HUES48 (cell line): ENCODE measurements around the gene CTSE.
"Not testable (repeated sequence)": the region's sequence is repeated elsewhere in the genome, so short reads cannot be mapped to it uniquely, and the experiment has no call there.

ENCODE experiments used
- H3K27ac ChIP-seq: one replicate; pipeline ENCODE4 v1.7.0; 2013; ENCODE audit warnings: low read depth, low read length, inconsistent platforms
- H3K27me3 ChIP-seq: 2 replicates; pipeline ENCODE4 v1.6.1; 2013; ENCODE audit warnings: mild to moderate bottlenecking, low read length; ENCODE audit not compliant: control insufficient read depth, insufficient read depth
- H3K36me3 ChIP-seq: 2 replicates; pipeline ENCODE4 v1.6.1; 2013; ENCODE audit warnings: low read length; ENCODE audit not compliant: control insufficient read depth, insufficient read depth
- H3K4me1 ChIP-seq: 2 replicates; pipeline ENCODE4 v1.6.1; 2013; ENCODE audit warnings: mild to moderate bottlenecking, low read length; ENCODE audit not compliant: control insufficient read depth, insufficient read depth
- H3K4me3 ChIP-seq: 2 replicates; pipeline ENCODE4 v1.5.1; 2013; ENCODE audit warnings: mild to moderate bottlenecking, low read depth, low read length
- H3K9ac ChIP-seq: 2 replicates; pipeline ENCODE4 v1.6.1; 2013; ENCODE audit warnings: mild to moderate bottlenecking, low read depth, low read length, moderate library complexity
- H3K9me3 ChIP-seq: 2 replicates; pipeline ENCODE4 v1.6.1; 2013; ENCODE audit warnings: low read length; ENCODE audit not compliant: control insufficient read depth, insufficient read depth

Gene CTSE

GRCh38 chr1:206002160-206002559 is 21.5 kb downstream of the CTSE start:
- Histone ChIP-seq H3K4me1 (peaks cover 9% of the 10 kb centered on the region; the same call in 1 of the 2 replicates), H3K36me3 (no peaks in the 10 kb centered on the region), H3K9ac (no peak overlapping the region), H3K9me3 (no peaks in the 10 kb centered on the region), H3K27ac (no peak overlapping the region), H3K4me3 (no peak overlapping the region), H3K27me3 (peaks cover 7% of the 10 kb centered on the region)

GRCh38 chr1:206001476-206001888 is 22.2 kb downstream of the CTSE start:
- H3K27ac ChIP-seq = peak overlapping the region; percentile 73
- H3K4me3 ChIP-seq = no peak overlapping the region
- H3K4me1 ChIP-seq = peaks cover 9% of the 10 kb centered on the region; the same call in 1 of the 2 replicates
- no peaks in the 10 kb centered on the region for H3K36me3 ChIP-seq
- H3K9me3 ChIP-seq = no peaks in the 10 kb centered on the region
- H3K27me3 ChIP-seq = peaks cover 13% of the 10 kb centered on the region
- no peak overlapping the region for H3K9ac ChIP-seq

- H3K36me3 ChIP-seq = no peaks in the 10 kb centered on the region
- H3K27ac ChIP-seq = peak overlapping the region; percentile 32
- no peak overlapping the region for H3K4me3 ChIP-seq
- no peaks in the 10 kb centered on the region for H3K9me3 ChIP-seq
- H3K4me1 ChIP-seq = peaks cover 14% of the 10 kb centered on the region
- H3K9ac ChIP-seq = no peak overlapping the region
- peaks cover 13% of the 10 kb centered on the region for H3K27me3 ChIP-seq
Observed at GRCh38 chr1:206000641-206001339, 22.9 kb downstream of the CTSE start.

- Histone ChIP-seq H3K9ac (no peak overlapping the region), H3K4me1 (peaks cover 19% of the 10 kb centered on the region), H3K27me3 (peaks cover 13% of the 10 kb centered on the region), H3K4me3 (no peak overlapping the region), H3K9me3 (no peaks in the 10 kb centered on the region), H3K27ac (no peak overlapping the region), H3K36me3 (no peaks in the 10 kb centered on the region)
Observed at GRCh38 chr1:205998457-205999241, 25.0 kb downstream of the CTSE start.

GRCh38 chr1:205996641-205997040 is 27.1 kb downstream of the CTSE start:
- not testable (repeated sequence) for H3K9me3 ChIP-seq, H3K36me3 ChIP-seq, H3K4me3 ChIP-seq, H3K9ac ChIP-seq, H3K27ac ChIP-seq
- H3K4me1 ChIP-seq = peaks cover 17% of the 10 kb centered on the region
- peaks cover 13% of the 10 kb centered on the region for H3K27me3 ChIP-seq

GRCh38 chr1:205994346-205994745 is 29.3 kb downstream of the CTSE start:
- H3K36me3 ChIP-seq = no peaks in the 10 kb centered on the region
- H3K9me3 ChIP-seq = no peaks in the 10 kb centered on the region
- H3K27ac ChIP-seq = no peak overlapping the region
- no peak overlapping the region for H3K9ac ChIP-seq
- peaks cover 13% of the 10 kb centered on the region for H3K27me3 ChIP-seq
- H3K4me1 ChIP-seq = peaks cover 15% of the 10 kb centered on the region
- H3K4me3 ChIP-seq = no peak overlapping the region

GRCh38 chr1:205993068-205993467 is 30.6 kb downstream of the CTSE start:
- Histone ChIP-seq H3K27ac (no peak overlapping the region), H3K9me3 (no peaks in the 10 kb centered on the region), H3K27me3 (peaks cover 13% of the 10 kb centered on the region), H3K9ac (no peak overlapping the region), H3K4me3 (no peak overlapping the region), H3K4me1 (peaks cover 10% of the 10 kb centered on the region; the same call in 1 of the 2 replicates), H3K36me3 (no peaks in the 10 kb centered on the region)

GRCh38 chr1:205992218-205992882 is 31.3 kb downstream of the CTSE start:
- H3K9ac ChIP-seq = no peak overlapping the region
- no peak overlapping the region for H3K4me3 ChIP-seq
- H3K9me3 ChIP-seq = no peaks in the 10 kb centered on the region
- peaks cover 7% of the 10 kb centered on the region for H3K27me3 ChIP-seq
- no peak overlapping the region for H3K27ac ChIP-seq
- H3K36me3 ChIP-seq = no peaks in the 10 kb centered on the region
- H3K4me1 ChIP-seq = peaks cover 10% of the 10 kb centered on the region; the same call in 1 of the 2 replicates

- H3K4me1 ChIP-seq = peaks cover 7% of the 10 kb centered on the region; the same call in 1 of the 2 replicates
- no peaks in the 10 kb centered on the region for H3K27me3 ChIP-seq
- H3K36me3 ChIP-seq = no peaks in the 10 kb centered on the region
- H3K9ac ChIP-seq = no peak overlapping the region
- no peak overlapping the region for H3K4me3 ChIP-seq
- H3K27ac ChIP-seq = no peak overlapping the region
- no peaks in the 10 kb centered on the region for H3K9me3 ChIP-seq
Observed at GRCh38 chr1:205991237-205991636, 32.5 kb downstream of the CTSE start.

- no peak overlapping the region for H3K4me3 ChIP-seq
- H3K27ac ChIP-seq = no peak overlapping the region
- H3K4me1 ChIP-seq = 0 out of 2 replicates have a peak, but pooled peaks cover 5% of the 10 kb centered on the region
- no peak overlapping the region for H3K9ac ChIP-seq
- no peaks in the 10 kb centered on the region for H3K9me3 ChIP-seq
- H3K36me3 ChIP-seq = no peaks in the 10 kb centered on the region
- H3K27me3 ChIP-seq = no peaks in the 10 kb centered on the region
Observed at GRCh38 chr1:205990226-205990625, 33.5 kb downstream of the CTSE start.

GRCh38 chr1:205989786-205990185 is 33.9 kb downstream of the CTSE start:
- no peak overlapping the region for H3K9ac ChIP-seq
- H3K9me3 ChIP-seq = no peaks in the 10 kb centered on the region
- H3K36me3 ChIP-seq = no peaks in the 10 kb centered on the region
- no peak overlapping the region for H3K4me3 ChIP-seq
- no peaks in the 10 kb centered on the region for H3K27me3 ChIP-seq
- 0 out of 2 replicates have a peak, but pooled peaks cover 5% of the 10 kb centered on the region for H3K4me1 ChIP-seq
- no peak overlapping the region for H3K27ac ChIP-seq
